HL-60 (cell line): ENCODE results near the gene FGD5.

Source experiments
- GABPA ChIP-seq: IDR thresholded peaks from 2 replicates; pipeline ENCODE4 v1.6.1; 2012; ENCODE audit warnings: low read depth
- POLR2AphosphoS5 ChIP-seq: IDR thresholded peaks from 2 replicates; pipeline ENCODE4 v1.6.1; 2012; ENCODE audit warnings: low read depth
- REST ChIP-seq: IDR thresholded peaks from 2 replicates; pipeline ENCODE4 v1.6.1; 2012; ENCODE audit warnings: low read depth; ENCODE audit not compliant: insufficient replicate concordance
- TF ChIP-seq, protein P1 (sequence below): IDR thresholded peaks from one replicate; pipeline ENCODE4 v1.5.1; 2011; ENCODE audit warnings: low read length, control low read depth, inconsistent platforms; ENCODE audit not compliant: insufficient read depth

DNA sequence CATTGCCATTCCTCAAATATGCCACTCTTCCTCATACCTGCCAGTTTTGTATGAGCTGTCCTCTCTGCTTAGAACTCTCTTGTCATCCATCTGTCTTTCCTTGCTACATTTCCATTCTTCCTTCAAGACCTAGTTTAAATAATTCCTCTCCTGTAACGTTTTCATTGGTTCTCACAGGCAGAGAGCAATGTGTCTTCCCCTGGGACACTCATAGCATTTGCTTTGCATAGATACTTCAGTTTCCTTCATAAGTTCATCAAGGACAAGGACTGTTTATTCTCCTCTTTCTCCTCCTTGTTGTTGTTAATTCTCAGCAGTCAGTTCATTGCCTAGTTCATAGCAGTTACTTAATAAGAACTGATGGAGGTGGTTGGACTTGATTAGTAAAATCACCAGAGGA, 139.2 kb downstream of the FGD5 start:
- TF ChIP-seq, protein P1, sequence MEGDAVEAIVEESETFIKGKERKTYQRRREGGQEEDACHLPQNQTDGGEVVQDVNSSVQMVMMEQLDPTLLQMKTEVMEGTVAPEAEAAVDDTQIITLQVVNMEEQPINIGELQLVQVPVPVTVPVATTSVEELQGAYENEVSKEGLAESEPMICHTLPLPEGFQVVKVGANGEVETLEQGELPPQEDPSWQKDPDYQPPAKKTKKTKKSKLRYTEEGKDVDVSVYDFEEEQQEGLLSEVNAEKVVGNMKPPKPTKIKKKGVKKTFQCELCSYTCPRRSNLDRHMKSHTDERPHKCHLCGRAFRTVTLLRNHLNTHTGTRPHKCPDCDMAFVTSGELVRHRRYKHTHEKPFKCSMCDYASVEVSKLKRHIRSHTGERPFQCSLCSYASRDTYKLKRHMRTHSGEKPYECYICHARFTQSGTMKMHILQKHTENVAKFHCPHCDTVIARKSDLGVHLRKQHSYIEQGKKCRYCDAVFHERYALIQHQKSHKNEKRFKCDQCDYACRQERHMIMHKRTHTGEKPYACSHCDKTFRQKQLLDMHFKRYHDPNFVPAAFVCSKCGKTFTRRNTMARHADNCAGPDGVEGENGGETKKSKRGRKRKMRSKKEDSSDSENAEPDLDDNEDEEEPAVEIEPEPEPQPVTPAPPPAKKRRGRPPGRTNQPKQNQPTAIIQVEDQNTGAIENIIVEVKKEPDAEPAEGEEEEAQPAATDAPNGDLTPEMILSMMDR = no peak
- TF ChIP-seq POLR2AphosphoS5 (no peak), REST (no peak), GABPA (no peak)
